Measurements from ENCODE around the gene SIGLECL1. TPM values are rescaled to one million over a fixed set of nuclear protein-coding genes. Genes with fewer than 3 reads are reported as not detected.

The SIGLECL1 gene
- total and polyA plus RNA-seq, 7 experiments from 2014 or later, result not detected

DNA sequence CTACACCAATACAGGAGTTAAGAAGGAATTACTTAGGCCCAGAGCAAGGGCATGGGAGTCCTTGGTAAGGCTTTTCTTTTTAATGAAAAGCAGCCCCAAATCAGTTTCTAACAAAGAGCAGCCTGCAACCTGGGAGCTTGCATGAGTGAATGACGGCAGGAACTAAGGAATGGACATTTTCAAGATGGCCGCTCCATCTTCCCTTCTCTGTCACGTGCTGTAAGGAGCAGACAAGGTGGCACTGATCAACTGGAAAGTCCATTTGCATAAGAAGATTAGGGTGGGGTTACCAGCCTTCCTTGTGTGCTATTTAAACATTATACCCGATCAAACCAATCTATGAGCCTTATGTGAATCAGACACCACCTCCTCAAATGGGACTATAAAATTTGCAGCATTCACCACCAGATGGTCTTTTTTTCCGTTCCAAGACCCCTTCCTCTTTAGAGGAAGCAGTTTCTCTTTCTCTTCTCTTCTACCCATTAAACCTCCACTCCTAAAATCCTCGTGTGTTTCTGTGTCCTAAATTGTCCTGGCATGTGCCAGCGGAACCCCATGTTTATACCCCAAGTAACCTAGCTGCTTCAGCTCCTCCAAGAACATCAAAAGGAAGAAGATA is 2.8 kb upstream of the SIGLECL1 start:
- H3K4me3 Mint-ChIP-seq, result no peak overlapping the region
- peaks cover 8 to 25% (median 12%) of the 10 kb centered on the region in 5 donors for H3K27me3 Mint-ChIP-seq
- H3K4me1 Mint-ChIP-seq, result peaks cover 0 to 46% (median 9%) of the 10 kb centered on the region in 7 donors
- peaks cover 0 to 5% (median 0%) of the 10 kb centered on the region in 5 donors for H3K36me3 Mint-ChIP-seq
- POLR2A ChIA-PET, result no interaction called here
- DNase-seq, result no peak
- Histone ChIP-seq H3K27me3 (ENCODE audit: control insufficient read depth in 2 of 2, insufficient read depth in 2 of 2, low read length in 2 of 2) (no peaks in the 10 kb centered on the region), H3K36me3 (ENCODE audit: control insufficient read depth in 2 of 3, insufficient read depth in 3 of 3, low read length in 3 of 3) (no peaks in the 10 kb centered on the region), H3K9me3 (ENCODE audit: control insufficient read depth in 2 of 3, low read length in 3 of 3) (no peaks in the 10 kb centered on the region), H3K4me3 (ENCODE audit: low read length) (no peak overlapping the region), H3K4me1 (ENCODE audit: control insufficient read depth in 2 of 2, insufficient read depth in 2 of 2, low read length in 2 of 2) (no peaks in the 10 kb centered on the region), H3K27ac (ENCODE audit: low read depth, low read length) (no peak overlapping the region)
- H3K9me3 Mint-ChIP-seq, result peaks cover 0 to 3% (median 0%) of the 10 kb centered on the region in 11 donors
- intact Hi-C loops (cut with micrococcal nuclease), result no loop called here
- no peak for ATAC-seq
- CTCF ChIA-PET, result no interaction called here
- no peak overlapping the region for H3K27ac Mint-ChIP-seq

DNA sequence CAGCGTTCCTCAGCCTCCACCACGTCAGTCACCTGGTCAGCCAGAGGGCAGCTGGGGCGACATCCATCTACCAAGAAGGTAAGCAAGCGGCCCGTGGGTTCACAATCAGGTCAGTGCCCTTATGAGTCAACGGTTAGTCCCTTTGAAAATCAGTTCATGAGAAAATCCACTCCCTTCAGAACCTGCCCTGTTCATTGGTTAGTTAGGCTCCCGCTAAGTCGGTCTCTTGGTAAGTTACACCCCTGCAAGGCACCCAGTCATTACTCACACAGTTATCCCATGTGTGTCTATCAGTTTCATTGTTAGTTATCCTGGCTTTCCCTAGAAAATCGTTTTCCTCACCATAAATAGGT is 564 bp downstream of the SIGLECL1 start:
- H3K27ac ChIP-seq (ENCODE audit: low read depth, low read length), result no peak overlapping the region
- H3K9me3 ChIP-seq (ENCODE audit: control insufficient read depth in 2 of 3, low read length in 3 of 3), result no peaks in the 10 kb centered on the region
- ChIA-PET CTCF (no interaction called here), POLR2A (no interaction called here)
- no peaks in the 10 kb centered on the region for H3K27me3 ChIP-seq (ENCODE audit: control insufficient read depth in 2 of 2, insufficient read depth in 2 of 2, low read length in 2 of 2)
- intact Hi-C loops (cut with micrococcal nuclease), result no loop called here
- H3K4me1 ChIP-seq (ENCODE audit: control insufficient read depth in 2 of 2, insufficient read depth in 2 of 2, low read length in 2 of 2), result no peaks in the 10 kb centered on the region
- ATAC-seq (no peak), DNase-seq (no peak)
- H3K36me3 Mint-ChIP-seq, result peaks cover 0 to 9% (median 0%) of the 10 kb centered on the region in 5 donors
- H3K9me3 Mint-ChIP-seq, result peaks cover 0 to 1% (median 0%) of the 10 kb centered on the region in 11 donors
- no peak overlapping the region for H3K4me3 Mint-ChIP-seq
- no peaks in the 10 kb centered on the region for H3K36me3 ChIP-seq (ENCODE audit: control insufficient read depth in 2 of 3, insufficient read depth in 3 of 3, low read length in 3 of 3)
- no peak overlapping the region for H3K27ac Mint-ChIP-seq
- H3K4me1 Mint-ChIP-seq, result peaks cover 0 to 52% (median 0%) of the 10 kb centered on the region in 7 donors
- H3K27me3 Mint-ChIP-seq, result peaks cover 0 to 22% (median 15%) of the 10 kb centered on the region in 5 donors
- H3K4me3 ChIP-seq (ENCODE audit: low read length), result no peak overlapping the region

DNA sequence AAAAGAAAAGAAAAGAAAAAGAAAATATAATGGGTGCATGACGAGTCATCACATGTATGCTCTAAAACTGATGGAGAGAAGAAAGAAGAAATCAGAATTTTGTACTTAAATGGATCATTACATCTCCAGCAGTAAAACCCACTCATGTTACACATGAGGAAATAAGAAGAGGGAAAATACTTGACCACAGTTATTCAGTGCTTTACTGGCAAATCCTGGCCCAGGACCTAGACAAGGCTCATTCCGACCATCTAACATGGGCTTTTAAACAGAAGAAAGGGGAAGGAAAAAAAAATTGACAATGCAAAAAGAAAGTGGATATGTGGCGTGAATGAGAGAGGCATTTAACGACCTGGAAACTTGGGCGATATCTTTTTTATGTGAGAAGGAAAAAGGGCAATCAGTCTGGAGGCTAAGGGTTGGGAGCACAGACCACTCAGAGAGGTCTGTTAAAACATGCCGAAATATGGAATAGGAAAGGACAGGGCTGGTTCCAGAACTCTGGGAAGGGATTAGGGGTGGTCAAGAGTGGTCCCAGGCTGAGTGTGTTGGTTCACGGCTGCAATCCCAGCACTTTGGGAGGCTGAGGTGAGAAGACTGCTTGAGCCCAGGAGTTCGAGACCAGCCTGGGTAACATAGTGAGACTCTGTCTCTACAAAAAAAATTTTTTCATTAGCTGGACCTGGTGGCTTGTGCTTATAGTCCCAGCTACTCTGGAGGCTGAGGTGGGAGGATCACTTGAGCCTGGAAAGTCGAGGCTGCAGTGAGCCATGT is 1.6 kb downstream of the SIGLECL1 start:
- DNase-seq, result no peak
- Mint-ChIP-seq H3K4me3 (no peak overlapping the region), H3K4me1 (peaks cover 0 to 49% (median 0%) of the 10 kb centered on the region in 7 donors), H3K27me3 (peaks cover 0 to 27% (median 15%) of the 10 kb centered on the region in 5 donors), H3K27ac (peak overlapping the region in 2 of 9 donors; percentile 3 to 62), H3K9me3 (peaks cover 0 to 1% (median 0%) of the 10 kb centered on the region in 11 donors), H3K36me3 (peaks cover 0 to 9% (median 0%) of the 10 kb centered on the region in 5 donors)
- intact Hi-C loops (cut with micrococcal nuclease), result no loop called here
- H3K4me3 ChIP-seq (ENCODE audit: low read length), result no peak overlapping the region
- no peak overlapping the region for H3K27ac ChIP-seq (ENCODE audit: low read depth, low read length)
- H3K27me3 ChIP-seq (ENCODE audit: control insufficient read depth in 2 of 2, insufficient read depth in 2 of 2, low read length in 2 of 2), result no peaks in the 10 kb centered on the region
- POLR2A ChIA-PET, result no interaction called here
- H3K9me3 ChIP-seq (ENCODE audit: control insufficient read depth in 2 of 3, low read length in 3 of 3), result no peaks in the 10 kb centered on the region
- no peaks in the 10 kb centered on the region for H3K36me3 ChIP-seq (ENCODE audit: control insufficient read depth in 2 of 3, insufficient read depth in 3 of 3, low read length in 3 of 3)
- CTCF ChIA-PET, result no interaction called here
- ATAC-seq, result no peak
- H3K4me1 ChIP-seq (ENCODE audit: control insufficient read depth in 2 of 2, insufficient read depth in 2 of 2, low read length in 2 of 2), result no peaks in the 10 kb centered on the region

DNA sequence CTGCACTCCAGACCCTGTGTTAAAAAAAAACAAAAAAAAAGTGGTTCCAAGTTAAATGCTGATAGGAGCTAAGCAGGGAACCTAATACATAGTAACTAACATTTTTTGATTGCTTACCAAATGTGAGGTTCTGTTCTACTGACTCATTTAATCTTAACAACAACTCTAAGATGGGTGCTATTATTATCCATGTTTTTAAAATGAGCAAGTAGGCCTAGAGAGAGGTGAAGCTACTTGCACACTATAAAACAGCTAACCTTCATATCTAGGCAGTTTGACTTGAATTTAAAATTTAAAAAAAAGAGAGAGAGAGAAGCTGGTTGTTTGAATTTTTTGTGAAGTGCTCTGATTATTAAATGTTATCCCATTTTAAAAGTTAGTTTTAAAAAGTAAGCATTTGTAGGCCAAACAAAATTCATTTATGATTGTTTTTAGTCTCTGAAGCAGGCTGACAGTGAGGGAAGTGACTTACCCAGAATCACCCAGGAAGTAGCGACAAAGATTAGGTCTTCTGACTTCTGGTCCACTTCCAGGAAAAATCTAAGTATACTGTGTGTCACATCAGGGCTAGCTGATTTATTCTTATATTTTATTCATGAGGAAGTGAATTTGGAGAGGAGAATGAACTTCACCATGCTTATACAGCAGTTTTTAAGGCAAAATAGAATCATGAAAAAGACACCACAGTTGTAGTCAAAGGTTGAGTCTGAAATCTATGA is 2.4 kb downstream of the SIGLECL1 start:
- POLR2A ChIA-PET, result interaction anchor here (0.7 kb wide), 1 partner anchor 203 kb away, joined by 3 read pairs; no protein-coding TSS in a partner anchor
- Mint-ChIP-seq H3K36me3 (peaks cover 0 to 7% (median 0%) of the 10 kb centered on the region in 5 donors), H3K4me3 (peak overlapping the region in 1 of 10 donors; percentile 11), H3K4me1 (peaks cover 0 to 54% (median 0%) of the 10 kb centered on the region in 7 donors), H3K27me3 (peaks cover 1 to 28% (median 12%) of the 10 kb centered on the region in 5 donors), H3K9me3 (peaks cover 0 to 1% (median 0%) of the 10 kb centered on the region in 11 donors), H3K27ac (peak overlapping the region in 2 of 9 donors; percentile 62 to 80)
- H3K4me3 ChIP-seq (ENCODE audit: low read length), result no peak overlapping the region
- H3K27me3 ChIP-seq (ENCODE audit: control insufficient read depth in 2 of 2, insufficient read depth in 2 of 2, low read length in 2 of 2), result no peaks in the 10 kb centered on the region
- ATAC-seq (no peak), DNase-seq (no peak)
- no peaks in the 10 kb centered on the region for H3K4me1 ChIP-seq (ENCODE audit: control insufficient read depth in 2 of 2, insufficient read depth in 2 of 2, low read length in 2 of 2)
- no peaks in the 10 kb centered on the region for H3K9me3 ChIP-seq (ENCODE audit: control insufficient read depth in 2 of 3, low read length in 3 of 3)
- intact Hi-C loops (cut with micrococcal nuclease), result no loop called here
- CTCF ChIA-PET, result no interaction called here
- no peak overlapping the region for H3K27ac ChIP-seq (ENCODE audit: low read depth, low read length)
- no peaks in the 10 kb centered on the region for H3K36me3 ChIP-seq (ENCODE audit: control insufficient read depth in 2 of 3, insufficient read depth in 3 of 3, low read length in 3 of 3)

DNA sequence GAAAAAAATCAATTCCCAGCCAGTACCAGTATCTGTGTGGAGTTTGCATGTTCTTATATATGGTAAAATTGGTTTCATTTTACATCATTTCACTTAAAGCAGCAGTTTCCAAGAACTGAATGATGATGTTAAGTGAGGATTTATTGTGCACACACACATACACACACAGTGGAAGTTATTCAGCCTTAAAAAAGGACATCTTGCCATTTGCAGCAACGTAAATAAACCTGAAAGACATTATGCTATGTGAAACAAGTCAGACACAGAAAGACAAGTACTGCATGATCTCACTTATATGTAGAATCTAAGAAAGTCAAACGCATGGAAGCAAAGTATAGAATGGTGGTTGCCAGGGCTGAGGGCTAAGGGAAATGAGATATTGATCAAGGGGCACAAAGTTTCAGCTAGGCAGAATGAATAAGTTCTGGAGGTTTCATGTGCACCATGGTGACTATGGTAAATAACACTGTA is 5.3 kb downstream of the SIGLECL1 start:
- H3K27ac Mint-ChIP-seq, result peak overlapping the region in 1 of 9 donors; percentile 92

DNA sequence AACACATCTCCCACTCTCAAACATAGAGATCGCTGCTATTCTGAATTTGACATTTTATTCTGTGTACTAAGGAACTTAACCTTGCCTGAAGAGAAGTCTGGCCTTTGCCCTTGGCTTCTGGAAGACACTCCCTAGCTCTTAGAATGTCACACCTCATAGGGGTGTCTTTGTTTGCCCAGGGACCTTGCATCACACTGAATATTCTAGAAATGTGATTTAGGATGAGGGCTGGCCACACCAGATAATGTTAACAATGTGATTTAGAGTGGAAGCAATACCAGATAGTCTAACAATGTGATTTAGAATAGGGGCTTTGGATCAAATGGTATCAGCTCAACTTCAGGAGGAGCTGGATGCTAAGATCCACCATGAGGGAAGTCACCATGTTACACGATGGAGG is 6.6 kb downstream of the SIGLECL1 start:
- Mint-ChIP-seq H3K27ac (peak overlapping the region in 1 of 9 donors; percentile 64), H3K36me3 (peaks cover 0 to 4% (median 0%) of the 10 kb centered on the region in 5 donors), H3K4me3 (peak overlapping the region in 1 of 10 donors; percentile 12), H3K4me1 (peaks cover 0 to 51% (median 0%) of the 10 kb centered on the region in 7 donors), H3K9me3 (no peaks in the 10 kb centered on the region), H3K27me3 (peaks cover 16 to 43% (median 25%) of the 10 kb centered on the region in 5 donors)
- Histone ChIP-seq H3K9me3 (ENCODE audit: control insufficient read depth in 2 of 3, low read length in 3 of 3) (no peaks in the 10 kb centered on the region), H3K27me3 (ENCODE audit: control insufficient read depth in 2 of 2, insufficient read depth in 2 of 2, low read length in 2 of 2) (no peaks in the 10 kb centered on the region), H3K27ac (ENCODE audit: low read depth, low read length) (no peak overlapping the region), H3K4me3 (ENCODE audit: low read length) (no peak overlapping the region), H3K4me1 (ENCODE audit: control insufficient read depth in 2 of 2, insufficient read depth in 2 of 2, low read length in 2 of 2) (no peaks in the 10 kb centered on the region), H3K36me3 (ENCODE audit: control insufficient read depth in 2 of 3, insufficient read depth in 3 of 3, low read length in 3 of 3) (no peaks in the 10 kb centered on the region)
- ATAC-seq (no peak), DNase-seq (no peak)
- intact Hi-C loops (cut with micrococcal nuclease), result no loop called here
- ChIA-PET CTCF (interaction anchor here (0.6 kb wide), 1 partner anchor 845 kb away, joined by 3 read pairs; no protein-coding TSS in a partner anchor), POLR2A (interaction anchor here (0.7 kb wide), 1 partner anchor 9 kb away, joined by 3 read pairs; no protein-coding TSS in a partner anchor)

More for the DNA sequence above, 5.3 kb downstream of the SIGLECL1 start:
- peaks cover 0 to 57% (median 0%) of the 10 kb centered on the region in 7 donors for H3K4me1 Mint-ChIP-seq
- ATAC-seq (no peak), DNase-seq (no peak)
- peaks cover 0 to 6% (median 0%) of the 10 kb centered on the region in 5 donors for H3K36me3 Mint-ChIP-seq
- ChIA-PET POLR2A (no interaction called here), CTCF (no interaction called here)
- H3K4me3 ChIP-seq (ENCODE audit: low read length), result no peak overlapping the region
- no peaks in the 10 kb centered on the region for H3K9me3 ChIP-seq (ENCODE audit: control insufficient read depth in 2 of 3, low read length in 3 of 3)
- H3K27me3 ChIP-seq (ENCODE audit: control insufficient read depth in 2 of 2, insufficient read depth in 2 of 2, low read length in 2 of 2), result no peaks in the 10 kb centered on the region
- H3K4me1 ChIP-seq (ENCODE audit: control insufficient read depth in 2 of 2, insufficient read depth in 2 of 2, low read length in 2 of 2), result no peaks in the 10 kb centered on the region
- peaks cover 0 to under 1% (median 0%) of the 10 kb centered on the region in 11 donors for H3K9me3 Mint-ChIP-seq
- H3K27me3 Mint-ChIP-seq, result peaks cover 11 to 36% (median 21%) of the 10 kb centered on the region in 5 donors
- intact Hi-C loops (cut with micrococcal nuclease), result no loop called here
- no peaks in the 10 kb centered on the region for H3K36me3 ChIP-seq (ENCODE audit: control insufficient read depth in 2 of 3, insufficient read depth in 3 of 3, low read length in 3 of 3)
- H3K4me3 Mint-ChIP-seq, result peak overlapping the region in 1 of 10 donors; percentile 83
- no peak overlapping the region for H3K27ac ChIP-seq (ENCODE audit: low read depth, low read length)

Measured in naive thymus-derived CD4-positive, alpha-beta T cell (primary cell).